SW 1271 (cell line): Measurements from ENCODE around the gene CLHC1.
"Not testable (repeated sequence)": the region's sequence is repeated elsewhere in the genome, so short reads cannot be mapped to it uniquely, and the experiment has no call there.

Source experiments
- DNase-seq, 2 experiments: peaks; one replicate each; lab custom pipeline; 2025; lab: John Stamatoyannopoulos, UW

Gene CLHC1

GRCh38 chr2:55232084-55232862 lies at the start of gene CLHC1, which contains the start of gene RPS27A:
CLHC1 (minus strand) TSS chr2:55232293; CDS start chr2:55222411, 9,882 bp downstream.
RPS27A (plus strand) TSS chr2:55232688; CDS start chr2:55232825, 137 bp downstream.
- DNase-seq = peak; percentile 79 to 98

- DNase-seq = not testable (repeated sequence)
Observed at GRCh38 chr2:55280851-55281546, 48.9 kb upstream of the CLHC1 start.

GRCh38 chr2:55279859-55280424 lies 47.8 kb upstream of the CLHC1 start:
- DNase-seq = not testable (repeated sequence)

GRCh38 chr2:55279214-55279835 lies 47.2 kb upstream of the CLHC1 start:
- DNase-seq = not testable (repeated sequence)

GRCh38 chr2:55277310-55277709 lies 45.2 kb upstream of the CLHC1 start:
- DNase-seq = no peak

GRCh38 chr2:55274346-55274745 lies 42.3 kb upstream of the CLHC1 start:
- DNase-seq = not testable (repeated sequence)

GRCh38 chr2:55269645-55269990 lies 37.5 kb upstream of the CLHC1 start:
- DNase-seq = no peak

GRCh38 chr2:55268907-55269644 lies 37.0 kb upstream of the CLHC1 start, which contains the start of gene MTIF2:
MTIF2 (minus strand) TSS chr2:55269231; CDS start chr2:55263858, 5,373 bp downstream.
- peak; percentile 94 to 96 for DNase-seq

GRCh38 chr2:55268288-55268906 lies 36.3 kb upstream of the CLHC1 start:
- peak in 1 of 2 experiments; percentile 33 for DNase-seq

GRCh38 chr2:55259586-55259985 lies 27.5 kb upstream of the CLHC1 start:
- not testable (repeated sequence) for DNase-seq

GRCh38 chr2:55252832-55253231 lies 20.7 kb upstream of the CLHC1 start:
- DNase-seq = no peak

- no peak for DNase-seq
Observed at GRCh38 chr2:55247025-55247424, 14.9 kb upstream of the CLHC1 start.

- no peak for DNase-seq
Observed at GRCh38 chr2:55245411-55245810, 13.3 kb upstream of the CLHC1 start.

- DNase-seq = no peak
Observed at GRCh38 chr2:55242617-55243016, 10.5 kb upstream of the CLHC1 start.

GRCh38 chr2:55241582-55241981 lies 9.5 kb upstream of the CLHC1 start:
- not testable (repeated sequence) for DNase-seq

GRCh38 chr2:55239656-55240222 lies 7.6 kb upstream of the CLHC1 start:
- DNase-seq = no peak

- DNase-seq = no peak
Observed at GRCh38 chr2:55236992-55237543, 5.0 kb upstream of the CLHC1 start.

GRCh38 chr2:55235724-55236538 lies 3.8 kb upstream of the CLHC1 start:
- no peak for DNase-seq

GRCh38 chr2:55233658-55233940 lies 1.5 kb upstream of the CLHC1 start:
- DNase-seq = no peak
